Stimulated activated CD8-positive, alpha-beta memory T cell treated with anti-CD3 and anti-CD28 coated beads, Interleukin-2, amount 100 ng/mL, for 48 hours (primary cell): ENCODE measurements around the gene TTC39C.

Experiments
- DNase-seq, 2 donors: peaks; one replicate each; pipeline ENCODE4 v3.0.0-alpha.2; 2020; ENCODE audit warnings: low read depth in 2 of 2

The TTC39C gene

DNA sequence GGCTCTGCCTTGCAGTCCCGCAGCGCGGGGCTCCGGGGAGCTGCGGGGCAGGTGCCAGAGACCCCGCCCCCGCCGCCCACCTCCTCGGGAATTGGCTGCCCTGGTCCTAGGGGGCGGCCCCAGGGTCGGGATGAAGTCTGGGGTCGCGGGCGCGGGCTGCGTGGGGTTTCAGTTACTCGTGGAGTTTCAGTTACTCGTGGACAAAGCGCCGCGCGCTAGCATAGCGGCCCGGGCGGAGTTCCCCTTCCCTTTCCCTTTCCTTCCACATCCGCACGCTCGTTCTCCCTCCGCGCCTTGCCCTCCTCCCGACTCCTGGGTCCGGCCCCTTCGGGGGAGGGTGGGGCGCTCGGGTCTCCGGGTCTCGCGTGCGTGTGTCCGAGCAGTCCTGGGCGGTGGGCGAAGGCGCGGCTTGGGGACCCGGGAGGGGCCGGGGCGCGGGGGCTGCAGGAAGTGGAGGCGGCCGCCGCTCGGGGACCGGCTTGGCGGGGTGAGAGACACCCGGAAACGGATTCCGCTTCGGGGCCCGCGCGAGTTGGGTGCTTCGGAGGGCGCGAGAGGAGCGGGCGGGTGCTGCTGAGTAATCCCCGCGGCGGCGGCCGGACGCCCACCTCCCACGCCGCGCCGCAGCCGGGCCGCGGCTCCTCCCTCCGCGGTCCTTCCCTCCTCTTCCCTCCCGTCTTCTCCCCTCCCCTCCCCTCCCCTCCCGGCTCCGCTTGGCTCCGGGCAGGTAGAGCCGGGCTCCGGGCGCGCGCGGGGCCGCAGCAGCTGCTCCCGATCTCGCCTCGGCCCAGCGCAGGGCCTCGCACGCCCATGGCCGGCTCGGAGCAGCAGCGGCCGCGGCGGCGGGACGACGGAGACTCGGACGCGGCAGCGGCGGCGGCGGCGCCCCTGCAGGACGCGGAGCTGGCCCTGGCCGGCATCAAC, at the start of gene TTC39C:
Gene TTC39C, plus strand, starts transcription at position 693 of the 924 bp plus-strand sequence. Its CDS starts 118 bp downstream, at position 811.
- peak; percentile 83 to 87 for DNase-seq

DNA sequence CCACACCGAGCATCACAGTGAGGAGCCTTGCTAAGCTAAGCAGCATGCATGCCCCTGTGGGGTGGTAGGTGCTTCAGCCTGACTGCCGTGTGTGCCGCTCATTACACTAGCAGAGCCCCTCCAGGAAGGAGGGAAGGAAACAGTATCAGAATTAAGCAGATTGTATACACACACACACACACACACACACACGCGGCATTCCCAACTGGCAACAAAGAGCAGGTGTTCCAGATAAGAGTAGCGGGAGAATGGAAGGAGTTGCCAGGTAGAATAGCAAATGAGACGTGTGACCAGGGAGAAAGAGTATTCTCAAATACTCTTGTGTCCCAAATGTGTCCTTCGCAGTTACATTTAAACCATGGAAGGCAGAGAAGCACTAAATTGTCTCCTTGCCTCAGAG, 47.6 kb upstream of the TTC39C start:
- no peak for DNase-seq

DNA sequence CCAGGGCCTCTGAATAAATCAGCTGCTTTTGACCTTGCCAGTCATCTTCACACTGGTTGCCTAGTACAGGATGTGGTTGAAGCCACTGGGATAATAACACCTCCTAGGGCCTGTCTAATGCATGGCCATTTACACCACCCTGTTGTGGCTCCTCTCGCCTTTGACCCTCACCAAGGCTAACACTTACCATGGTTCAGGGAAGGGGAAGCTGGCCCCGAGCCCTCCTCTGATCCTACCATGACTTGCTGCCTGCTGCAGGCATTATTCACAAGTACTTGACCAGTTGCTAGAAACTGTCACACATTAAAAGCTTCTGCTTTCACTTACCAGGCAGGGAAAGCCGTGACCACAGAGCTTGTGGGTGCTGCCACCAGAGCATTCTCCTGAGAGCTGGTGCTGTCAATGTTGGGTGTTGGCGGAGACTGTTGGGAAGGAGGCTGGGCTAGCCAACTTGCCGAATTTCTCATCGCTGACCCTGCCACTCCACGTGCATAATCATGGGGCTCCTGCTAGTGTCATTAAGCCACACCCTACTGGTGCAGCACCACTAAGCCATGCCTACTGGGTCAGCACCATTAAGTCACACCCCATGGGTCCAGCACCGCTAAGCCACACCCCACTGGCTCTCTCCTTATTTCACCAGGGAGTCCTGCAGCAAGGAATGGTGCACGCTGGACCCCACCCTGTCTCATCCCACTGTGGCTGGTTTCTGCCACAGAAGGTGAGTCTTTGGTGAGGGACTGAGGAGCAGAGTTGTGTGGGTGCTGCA, 47.0 kb upstream of the TTC39C start:
- no peak for DNase-seq

DNA sequence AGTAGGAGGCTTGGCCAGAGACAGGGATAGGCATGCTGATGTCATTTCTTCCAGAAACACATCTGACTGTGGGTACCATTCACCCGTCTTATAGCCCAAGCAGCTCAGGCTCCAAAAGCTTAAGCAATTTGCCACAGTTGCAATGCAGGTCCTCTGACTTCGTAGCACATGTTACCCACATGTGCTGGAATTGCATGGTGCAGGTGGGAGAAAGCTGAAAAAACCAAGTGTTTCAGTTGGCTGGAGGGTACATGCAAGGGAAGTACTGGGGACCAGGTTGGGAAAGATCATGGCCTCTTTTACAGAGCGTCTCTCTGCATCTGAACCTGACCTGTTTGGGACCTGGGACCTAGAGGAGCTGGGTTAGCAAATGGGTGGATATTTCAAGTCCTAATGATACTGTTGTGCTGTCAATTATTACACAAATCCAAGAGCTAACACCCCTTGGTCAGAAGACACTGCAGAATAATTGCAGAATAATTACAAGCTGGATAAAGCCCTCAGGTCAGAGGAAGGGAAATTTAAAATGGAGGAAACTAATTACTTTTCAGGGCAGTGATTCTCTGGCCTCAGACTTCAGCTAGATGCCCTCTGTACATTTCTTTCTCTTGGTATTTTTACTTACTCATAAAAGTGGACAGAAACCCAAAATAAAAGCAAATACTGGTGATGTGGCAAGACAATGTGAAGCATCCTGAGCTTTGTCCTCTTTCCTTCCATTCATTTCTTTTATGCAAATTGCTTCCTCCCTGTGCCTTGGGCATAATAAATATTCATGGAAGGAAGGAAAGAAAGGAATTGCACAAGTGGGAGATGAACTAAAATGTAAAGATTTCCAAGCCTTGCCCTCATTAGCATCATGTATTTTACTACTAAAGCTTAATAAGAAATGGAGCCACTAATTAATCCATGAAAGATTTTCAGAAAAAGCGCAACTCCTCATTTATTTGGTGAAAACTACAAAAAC, 45.6 kb upstream of the TTC39C start:
- no peak for DNase-seq

DNA sequence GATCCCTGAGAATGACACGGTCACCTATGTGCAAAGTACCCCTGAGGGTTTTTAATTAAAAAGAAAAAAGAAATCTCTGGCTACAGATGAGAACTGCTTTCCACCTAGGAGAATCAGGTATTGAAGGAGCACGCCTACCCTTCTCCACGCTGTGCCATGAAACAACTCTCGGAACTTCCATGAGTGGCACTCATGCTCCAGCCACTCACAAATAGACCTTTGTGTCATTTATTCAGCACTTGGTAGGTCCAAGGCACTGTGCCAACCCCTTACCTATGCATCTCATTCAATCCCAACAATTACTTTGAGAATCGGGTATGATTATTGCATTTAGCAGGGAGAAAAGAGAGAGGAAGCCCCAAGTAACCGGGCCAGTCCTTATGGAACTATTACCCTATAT, 44.9 kb upstream of the TTC39C start:
- DNase-seq = no peak

DNA sequence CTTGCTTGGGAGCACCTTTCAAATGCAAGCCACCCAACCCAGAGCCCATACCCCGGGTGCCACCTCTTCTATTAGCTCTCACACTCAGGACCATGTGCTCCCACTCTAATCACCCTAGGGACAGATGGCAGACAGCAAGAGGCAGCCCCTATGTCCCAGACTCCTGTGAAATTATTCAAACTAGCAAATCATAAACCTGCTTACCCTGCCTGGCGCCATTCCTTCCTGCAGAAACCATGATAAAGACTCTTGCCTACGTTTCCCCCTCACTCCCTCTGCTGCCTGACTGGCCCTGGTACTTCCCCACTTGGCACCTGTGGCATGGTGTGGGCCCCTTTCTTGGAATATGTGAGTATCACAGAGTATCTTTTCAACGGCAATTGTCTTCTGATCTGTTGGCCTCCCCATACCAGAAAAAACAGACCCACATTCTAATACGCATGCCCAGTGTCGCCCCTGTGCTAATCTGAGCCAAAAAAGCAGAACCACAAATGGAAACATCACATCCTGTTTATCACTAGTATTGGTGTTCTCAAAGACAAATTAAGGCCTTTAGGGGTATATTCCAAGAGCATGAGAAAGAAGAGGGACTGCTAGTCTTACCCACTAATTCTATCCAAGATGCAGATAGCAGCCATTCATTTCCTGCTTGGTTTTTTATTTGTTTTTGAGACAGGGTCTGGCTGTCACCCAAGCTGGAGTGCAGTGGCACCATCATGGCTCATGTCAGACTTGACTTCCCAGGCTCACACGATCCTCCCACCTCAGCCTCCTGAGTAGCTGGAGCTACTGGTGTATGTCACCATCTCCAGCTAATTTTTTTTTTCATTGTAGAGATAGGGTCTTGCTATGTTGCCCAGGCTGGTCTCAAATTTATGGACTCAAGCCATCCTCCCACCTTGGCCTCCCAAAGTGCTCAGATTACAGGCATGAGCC, 44.1 kb upstream of the TTC39C start:
- no peak for DNase-seq

DNA sequence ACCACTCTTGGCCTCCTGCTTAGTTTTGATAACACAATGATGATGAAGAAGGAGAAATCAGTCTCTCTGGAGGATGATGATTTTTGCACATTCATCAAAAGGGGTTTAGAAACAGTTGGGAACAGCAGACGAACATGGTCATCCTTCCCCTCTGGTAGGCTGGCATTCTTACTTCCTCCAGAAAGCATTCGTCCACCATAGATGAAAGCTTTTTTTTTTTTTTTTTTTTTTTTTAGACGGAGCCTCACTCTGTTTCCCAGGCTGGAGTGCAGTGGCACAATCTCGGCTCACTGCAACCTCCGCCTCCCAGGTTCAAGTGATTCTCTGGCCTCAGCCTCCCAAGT, 43.5 kb upstream of the TTC39C start:
- DNase-seq = no peak

DNA sequence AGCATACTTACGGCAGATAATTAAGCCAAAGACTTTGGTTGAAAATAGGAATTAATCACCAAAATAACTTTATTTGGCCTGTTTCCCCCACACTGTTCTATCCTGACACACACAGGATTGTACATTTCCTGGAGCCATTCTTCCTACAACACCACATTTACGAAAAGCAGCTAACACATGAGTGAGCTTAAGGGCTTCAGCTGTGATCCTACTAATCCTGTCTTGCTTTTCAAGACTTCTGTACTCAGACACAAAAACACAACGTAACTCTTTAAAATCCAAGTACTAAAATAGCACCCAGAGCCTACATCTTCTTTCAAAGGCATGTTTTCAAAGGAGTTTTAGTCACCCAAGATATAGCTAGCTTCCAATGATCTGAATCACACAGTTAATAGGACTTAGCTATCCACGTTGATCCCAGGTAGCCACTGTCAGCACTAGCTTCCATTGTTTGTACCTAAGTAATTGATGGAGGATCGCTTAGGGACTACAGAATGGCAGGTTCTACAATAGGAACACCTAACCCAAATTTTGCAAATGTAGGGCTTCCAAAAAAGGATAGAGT, 42.8 kb upstream of the TTC39C start:
- no peak for DNase-seq

DNA sequence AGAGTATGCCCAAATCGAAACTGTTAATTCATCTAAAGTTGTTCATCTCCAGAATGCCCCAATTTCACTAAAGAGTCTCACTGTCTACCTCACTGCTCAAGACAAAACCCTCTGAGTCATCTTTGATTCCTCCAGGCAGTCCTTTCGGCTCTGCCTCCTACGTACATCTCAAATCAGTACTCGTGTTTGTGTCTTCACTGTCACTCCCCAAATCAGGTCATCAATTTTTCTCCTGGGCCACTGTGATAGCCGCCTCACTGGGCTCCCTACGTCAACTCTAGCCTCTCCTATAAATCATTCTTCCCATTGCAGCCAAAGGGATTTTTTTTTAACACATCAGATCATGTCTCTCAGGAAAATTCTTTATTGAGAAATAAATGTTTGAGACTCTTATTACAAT, 42.1 kb upstream of the TTC39C start:
- DNase-seq = no peak

DNA sequence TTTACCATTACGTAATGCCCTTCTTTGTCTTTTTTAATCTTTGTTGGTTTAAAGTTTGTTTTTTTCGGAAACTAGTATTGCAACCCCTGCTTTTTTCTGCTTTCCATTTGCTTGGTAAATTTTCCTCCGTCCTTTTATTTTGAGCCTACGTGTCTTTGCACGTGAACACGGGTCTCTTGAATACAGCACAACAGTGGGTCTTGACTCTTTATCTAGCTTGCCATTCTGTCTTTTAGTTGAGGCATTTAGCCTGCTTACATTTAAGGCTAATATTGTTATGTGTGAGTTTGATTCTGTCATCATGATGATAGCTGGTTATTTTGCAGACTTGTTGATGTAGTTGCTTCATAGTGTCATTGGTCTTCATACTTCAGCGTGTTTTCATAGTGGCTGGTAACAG, 37.5 kb upstream of the TTC39C start:
- no peak for DNase-seq

DNA sequence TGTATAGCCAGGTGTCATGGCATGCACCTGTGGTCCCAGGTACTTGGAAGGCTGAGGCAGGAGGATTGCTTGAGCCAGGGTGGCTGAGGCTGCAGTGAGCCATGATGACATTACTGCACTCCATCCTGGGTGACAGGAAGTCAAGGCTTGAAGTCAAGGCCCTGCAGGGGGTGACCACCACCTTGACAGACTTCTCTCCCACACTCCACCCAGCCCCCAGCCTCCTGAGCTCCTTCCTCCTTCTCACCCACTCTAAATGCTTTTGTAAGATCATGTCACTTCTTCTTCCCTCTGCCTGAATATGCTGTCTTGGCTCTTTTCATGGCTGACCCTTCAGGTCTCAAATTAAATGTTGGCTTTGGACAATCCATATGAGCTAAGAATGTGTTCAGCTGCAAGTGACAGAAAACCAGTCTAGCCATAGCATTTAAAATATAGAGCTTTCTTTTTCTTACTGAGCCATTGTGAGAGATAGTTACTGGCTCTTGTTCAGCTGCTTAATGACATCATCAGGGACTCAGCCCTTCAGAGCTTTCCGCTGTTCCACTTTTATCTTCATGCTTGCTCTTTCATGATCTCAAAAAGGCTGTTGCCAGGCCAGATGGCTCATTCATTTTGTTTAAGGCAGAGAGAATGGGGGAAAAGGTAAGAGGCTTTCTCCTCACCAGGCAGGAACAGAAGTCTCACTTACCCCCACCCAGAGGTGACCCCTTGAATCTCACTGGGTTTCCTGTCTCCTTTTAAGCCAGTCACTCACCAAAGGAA, 36.7 kb upstream of the TTC39C start:
- no peak for DNase-seq

DNA sequence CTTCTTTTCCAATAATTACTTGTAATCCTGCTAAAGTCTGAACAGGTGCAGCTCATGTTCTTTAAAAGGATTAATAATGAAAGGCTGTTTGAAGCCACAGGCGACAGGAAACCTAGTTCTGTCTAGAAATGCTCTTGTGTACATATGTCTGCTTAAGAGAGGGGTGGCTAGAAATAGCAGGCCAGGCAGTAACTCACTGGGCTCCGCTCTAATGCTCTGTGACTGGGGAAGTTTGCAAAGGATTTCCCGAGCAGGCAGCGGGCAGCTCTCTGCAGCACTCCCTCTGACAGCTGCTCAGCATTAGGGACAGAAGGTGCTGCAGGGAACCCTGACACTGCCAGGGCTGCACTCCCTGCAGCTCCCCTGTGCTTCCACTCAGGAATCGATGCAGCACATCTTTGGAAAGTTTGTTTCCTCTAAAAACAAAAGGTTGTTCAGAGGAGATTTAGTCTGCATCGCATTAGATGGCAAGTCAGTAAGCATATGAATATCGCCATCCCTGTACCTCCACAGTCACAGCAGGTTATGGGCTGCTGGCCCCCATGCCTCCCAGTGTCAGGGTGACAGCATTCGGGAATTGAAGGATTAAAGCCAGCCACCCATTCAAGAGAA, 33.1 kb upstream of the TTC39C start:
- DNase-seq = no peak

DNA sequence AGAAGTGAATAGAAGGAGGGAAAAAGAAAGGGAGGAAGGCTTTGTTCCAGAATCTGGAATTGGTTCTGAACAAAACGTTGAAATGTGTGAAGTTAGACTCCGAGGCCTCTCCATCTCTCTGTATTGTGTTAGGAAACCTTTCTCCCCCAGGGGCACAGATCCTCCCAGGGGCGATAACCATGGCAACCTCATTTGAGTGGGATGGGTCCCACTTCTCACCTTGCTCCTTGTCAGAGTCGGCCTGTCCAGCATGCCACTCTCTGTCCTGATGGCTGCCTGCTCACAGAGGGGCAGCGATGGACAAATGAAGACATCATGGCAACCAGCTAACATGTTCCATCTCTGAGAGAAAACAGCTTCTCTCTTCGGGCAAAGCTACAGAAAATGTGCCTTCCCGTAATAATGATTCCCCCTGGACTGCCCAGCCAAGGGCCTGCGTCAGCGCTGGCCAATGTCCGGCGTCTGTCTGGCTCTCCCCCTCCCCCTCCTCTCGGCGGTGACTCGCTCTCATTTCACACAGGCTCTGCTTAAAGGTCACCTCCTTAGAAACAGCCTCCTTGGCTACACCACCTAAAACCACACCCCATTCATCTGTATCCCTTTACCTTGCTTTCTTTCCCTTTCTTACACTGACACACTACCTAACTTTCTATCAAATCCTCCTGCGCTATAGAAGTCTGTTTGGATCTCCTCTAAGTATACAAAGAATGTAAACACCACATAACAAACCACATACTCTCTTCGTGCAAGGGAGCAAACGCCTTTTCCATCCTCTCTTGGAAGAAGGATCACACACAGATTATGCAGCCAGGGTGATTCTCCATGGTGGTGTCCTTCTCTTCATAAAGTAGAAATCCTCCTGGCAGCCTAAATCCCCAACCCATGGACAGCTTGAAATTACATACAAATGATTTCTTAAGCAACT, 32.1 kb upstream of the TTC39C start:
- DNase-seq = no peak

DNA sequence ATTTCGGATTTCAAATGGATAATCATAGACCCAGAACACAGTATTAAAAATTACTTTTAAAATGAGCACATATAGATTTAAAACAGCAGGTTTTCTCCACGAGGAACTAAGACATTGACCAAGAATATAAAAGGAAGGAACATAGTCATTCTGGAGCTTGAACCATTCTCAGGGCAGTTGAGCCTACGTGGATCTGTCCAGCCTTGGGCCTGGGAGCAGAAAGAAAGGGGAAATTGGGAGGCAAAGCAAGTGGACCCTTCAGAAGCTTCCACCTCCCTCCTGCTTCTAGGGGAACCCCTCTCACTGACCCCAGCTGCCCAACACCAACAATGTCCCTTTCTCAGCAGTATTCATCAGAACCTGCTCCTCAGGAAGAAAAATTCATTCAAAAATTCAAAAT, 31.4 kb upstream of the TTC39C start:
- no peak for DNase-seq

DNA sequence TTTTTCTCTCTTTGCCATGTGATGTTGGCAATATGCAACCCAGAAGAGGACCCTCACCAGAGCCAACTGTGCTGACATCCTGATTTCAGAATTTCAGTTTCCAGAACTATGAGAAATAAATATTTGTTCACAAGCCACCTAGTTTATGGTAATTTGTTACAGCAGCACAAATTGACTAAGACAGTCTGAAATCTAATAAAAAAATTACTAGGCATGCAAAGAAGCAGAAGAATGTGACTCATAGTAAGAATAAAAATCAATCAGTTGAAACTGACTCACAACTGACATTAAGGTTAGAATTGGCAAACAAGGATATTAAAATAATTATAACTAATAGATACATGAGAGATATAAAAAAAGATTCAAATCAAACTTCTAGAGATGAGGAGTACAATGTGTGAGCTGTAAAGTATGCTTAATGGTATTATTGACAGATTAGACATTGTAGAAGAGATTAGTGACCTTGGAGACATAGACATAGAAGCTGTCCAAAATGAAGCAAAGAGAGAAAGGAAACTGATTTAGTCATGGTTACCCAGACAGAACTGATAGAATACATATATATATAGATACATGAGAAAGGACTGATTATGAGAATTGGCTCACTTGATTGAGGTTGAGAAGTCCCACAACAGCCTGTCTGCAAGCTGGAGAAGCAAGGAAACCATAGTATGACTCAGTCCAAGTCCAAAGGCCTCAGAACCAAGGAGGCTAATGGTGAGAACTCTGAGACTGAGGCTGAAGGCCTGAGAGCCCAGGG, 27.8 kb upstream of the TTC39C start:
- no peak for DNase-seq

DNA sequence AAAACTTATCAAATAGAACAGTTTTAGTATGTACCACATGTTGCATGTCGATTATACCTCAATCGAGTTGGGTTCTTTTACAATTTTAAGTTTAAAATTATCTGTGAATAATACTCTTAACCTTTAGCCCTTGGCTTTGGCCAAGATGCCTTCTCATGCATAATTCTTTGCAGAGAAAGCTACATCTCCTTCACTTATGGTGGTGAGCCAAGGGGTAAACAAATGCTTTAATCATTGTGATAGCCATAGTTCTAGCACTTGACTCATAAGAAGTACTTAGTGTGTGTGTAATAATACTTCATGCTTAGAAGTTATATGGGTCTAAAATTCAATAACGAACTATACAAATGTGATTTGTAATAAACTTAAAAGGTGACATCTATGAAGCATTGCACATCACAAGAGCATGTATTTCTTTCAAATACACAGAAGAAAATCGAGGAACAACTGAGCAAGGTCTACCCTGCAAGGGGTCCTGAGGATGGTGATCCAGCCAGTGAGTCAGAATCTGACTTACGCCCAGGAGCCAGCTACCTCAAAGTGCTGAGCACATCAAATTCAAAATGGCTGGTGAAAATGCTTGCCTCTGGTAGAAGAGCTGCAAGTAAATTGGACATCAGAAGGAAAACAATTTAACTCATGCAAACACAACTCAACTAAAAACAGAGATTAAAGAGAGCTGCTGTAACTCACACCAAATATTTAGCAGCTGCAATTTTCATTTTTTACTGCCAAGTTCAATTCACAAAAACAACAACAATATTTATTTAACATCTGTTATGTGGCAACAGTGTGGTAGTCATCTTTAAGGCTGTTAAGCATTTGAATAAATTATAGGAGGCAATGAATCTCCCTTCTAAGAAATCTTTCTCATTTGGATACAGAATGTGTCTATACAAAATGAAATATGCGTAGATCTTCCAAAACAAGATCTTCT, 23.8 kb upstream of the TTC39C start:
- no peak for DNase-seq
